OCI-M2 (cell line): ENCODE data around the gene CDSN.

Experiments
- DNase-seq: peaks from one replicate; lab custom pipeline; 2025; ENCODE audit not compliant: unreplicated experiment; lab: John Stamatoyannopoulos, UW

Gene CDSN

DNA sequence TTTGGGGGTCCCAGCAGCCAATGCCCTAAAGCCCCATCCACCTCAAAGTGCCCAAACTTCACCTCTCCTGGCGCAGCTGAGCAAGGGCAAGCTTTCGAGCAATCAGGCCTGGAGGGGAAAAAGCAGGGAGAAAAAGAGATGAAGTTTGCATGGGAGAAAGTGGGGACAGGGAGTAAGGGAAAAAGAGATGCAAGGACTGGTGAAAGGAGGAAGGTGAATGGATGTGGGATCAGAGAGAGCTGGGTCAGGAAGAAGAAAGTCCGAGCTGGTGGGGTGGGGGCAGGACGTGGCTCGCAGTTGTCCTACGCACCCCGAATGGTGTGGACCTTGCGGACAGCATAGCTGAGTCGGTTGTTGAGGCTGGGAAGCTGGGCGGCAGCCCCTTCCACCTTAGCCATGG is 25.1 kb upstream of the CDSN start:
- DNase-seq: no peak

DNA sequence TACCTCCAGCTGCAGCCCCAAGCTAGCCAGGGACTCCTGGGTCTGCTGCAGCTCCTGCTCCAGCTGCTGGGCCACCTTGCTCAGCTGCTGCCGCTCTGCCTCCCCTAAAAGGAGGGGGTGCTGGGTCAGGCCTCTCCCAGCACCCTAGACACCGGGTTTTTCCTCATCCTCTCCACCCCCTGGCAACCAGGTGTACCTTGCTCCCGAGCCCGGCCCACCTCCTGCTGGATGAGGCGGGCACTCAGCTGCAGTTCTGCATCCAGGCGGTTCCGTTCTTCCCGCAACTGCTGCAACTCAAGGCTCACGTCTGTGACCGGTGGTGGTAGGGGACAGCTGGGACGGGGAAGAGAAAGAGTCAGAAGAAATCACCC is 24.7 kb upstream of the CDSN start:
- no peak for DNase-seq

DNA sequence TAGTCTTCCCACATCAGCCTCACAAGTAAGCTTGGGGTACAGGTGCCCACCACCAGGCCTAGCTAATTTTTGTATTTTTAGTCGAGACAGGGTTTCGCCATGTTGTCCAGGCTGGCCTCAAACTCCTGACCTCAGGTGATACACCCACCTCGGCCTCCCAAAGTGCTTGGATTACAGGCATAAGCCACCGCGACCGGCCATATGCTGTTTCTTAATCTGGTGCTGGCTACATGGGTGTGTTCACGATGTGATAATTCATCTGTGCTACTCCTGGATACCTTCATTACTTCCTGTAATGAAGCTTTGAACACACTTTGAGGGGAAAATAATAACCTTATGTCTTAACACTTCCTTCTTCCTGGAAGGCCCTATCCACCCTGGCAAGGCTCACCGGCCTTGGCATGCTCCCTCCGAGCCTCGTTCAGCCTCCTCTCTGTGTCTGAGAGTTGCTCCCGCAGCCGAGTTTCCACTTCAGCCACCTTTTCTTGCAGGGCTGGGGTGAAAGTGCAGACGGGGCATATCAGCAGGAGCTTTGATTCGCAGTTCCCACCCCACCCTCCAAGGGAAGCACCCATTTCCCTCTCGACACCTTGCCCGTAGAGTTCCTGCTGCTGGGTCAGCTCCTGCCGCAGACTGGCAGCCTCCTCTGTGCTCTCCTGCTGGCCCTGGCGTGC is 24.2 kb upstream of the CDSN start:
- DNase-seq: no peak

DNA sequence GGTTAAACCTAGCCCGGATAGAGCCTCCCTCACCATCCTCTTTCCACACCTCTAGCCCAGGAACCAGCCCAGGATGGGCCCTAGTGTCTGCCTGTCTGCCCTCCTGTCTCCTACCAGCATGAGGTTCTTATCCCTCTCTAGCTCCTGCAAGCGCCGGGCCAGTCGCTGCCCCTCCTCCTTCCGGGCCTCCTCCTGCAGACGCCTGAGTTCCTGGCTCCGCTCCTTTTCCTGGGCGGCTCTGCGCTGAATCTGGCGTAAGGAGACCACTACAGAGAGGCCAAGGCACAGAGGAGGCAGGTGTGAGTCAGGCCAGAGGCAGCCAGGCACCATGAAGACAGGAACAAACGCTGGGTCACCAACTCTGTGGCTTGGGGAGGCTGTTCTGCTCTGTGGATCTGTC is 22.9 kb upstream of the CDSN start:
- DNase-seq: no peak

DNA sequence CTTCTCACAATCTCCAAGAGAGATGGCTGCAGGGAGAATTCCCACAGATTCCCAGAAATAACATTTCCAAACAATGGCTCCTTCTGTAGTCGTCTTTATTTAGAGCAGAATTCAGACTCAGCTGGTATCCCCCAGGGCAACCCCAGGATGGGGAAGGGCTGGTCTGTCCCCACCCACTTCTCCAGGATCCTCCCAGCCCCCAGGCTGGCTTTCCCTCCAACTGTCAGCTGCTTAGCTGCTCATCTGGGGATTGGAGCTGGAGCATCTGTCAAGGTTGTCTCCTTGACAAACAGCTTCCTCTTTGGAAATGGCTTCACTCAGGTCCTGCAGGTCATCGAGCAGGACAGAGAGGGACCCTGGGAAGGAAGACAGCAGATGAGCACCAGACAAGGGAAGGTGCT is 22.1 kb upstream of the CDSN start:
- DNase-seq: no peak

DNA sequence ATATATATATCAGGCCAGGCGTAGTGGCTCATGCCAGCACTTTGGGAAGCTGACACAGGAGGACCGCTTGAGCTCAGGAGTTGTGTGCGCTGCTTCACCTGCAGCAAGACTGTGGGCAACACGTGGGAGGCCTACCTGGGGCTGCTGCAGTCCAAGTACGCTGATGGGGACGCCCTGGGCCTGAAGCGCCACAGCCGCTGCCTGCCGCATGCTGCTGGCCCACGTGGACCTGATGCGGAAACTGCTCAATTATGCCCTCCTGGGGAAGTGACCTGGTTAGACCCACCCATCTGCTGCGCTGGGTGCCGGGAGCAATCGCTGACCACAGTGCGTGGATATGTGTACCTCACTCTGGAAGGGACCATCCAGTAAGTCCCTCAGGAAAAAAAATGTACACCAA is 20.4 kb upstream of the CDSN start:
- DNase-seq: no peak

DNA sequence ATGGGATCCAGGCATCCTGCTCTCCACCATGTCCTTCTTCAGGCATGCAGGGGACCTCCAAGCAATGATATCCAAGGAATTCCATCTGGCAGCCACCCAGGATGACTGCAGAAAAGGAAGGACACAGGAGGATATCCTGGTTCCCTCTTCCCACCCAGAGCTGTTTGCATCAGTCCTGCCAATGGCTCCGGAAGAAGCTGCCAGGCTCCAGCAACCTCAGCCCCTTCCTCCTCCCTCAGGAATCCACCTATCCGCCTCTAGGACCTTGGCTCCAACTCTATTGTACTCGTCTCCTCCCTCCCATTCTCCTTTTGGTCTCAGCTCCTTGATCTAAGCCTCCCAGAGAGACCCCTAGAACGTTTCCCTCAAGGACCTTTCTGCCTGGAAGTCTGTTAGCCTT is 19.4 kb upstream of the CDSN start:
- no peak for DNase-seq

DNA sequence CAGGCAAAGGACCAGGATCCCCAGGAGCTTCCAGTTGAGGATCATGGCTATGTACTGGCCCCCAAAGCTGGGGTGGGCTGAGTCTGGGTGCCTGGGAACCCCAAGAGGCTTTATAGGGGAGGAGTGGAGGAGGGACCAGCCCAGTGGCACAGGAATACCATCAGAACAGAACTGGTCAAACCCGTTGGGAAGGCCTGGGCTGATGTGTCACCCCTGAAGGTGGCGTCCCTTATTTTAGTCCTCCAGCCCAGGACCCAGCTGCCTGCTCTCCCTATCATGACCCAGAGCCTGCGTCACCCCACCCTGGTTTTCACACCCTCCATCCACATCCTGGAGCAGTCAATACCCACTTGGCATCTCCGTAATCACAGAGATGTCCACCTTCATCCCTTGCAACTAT is 18.7 kb upstream of the CDSN start, which contains the start of gene PSORS1C2:
Gene PSORS1C2, minus strand, starts transcription at position 85 of the 400 bp plus-strand sequence. Its CDS starts 40 bp downstream, at position 45.
- DNase-seq: no peak

DNA sequence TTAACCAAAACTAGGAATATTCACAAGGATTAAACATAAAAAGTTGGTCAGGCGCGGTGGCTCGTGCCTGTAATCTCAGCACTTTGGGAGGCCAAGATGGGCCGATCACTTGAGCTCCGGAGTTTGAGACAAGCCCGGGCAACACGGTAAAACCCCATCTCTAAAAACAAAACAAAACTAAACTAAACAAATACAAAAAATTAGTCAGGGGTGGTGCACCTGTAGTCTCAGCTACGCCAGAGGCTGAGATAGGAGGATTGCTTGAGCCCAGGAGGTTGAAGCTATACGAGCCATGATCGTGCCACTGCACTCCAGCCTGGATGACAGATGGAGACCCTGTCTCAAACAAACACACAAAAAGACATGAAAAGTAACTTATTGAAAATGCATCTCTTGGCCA is 15.5 kb upstream of the CDSN start:
- DNase-seq: no peak

DNA sequence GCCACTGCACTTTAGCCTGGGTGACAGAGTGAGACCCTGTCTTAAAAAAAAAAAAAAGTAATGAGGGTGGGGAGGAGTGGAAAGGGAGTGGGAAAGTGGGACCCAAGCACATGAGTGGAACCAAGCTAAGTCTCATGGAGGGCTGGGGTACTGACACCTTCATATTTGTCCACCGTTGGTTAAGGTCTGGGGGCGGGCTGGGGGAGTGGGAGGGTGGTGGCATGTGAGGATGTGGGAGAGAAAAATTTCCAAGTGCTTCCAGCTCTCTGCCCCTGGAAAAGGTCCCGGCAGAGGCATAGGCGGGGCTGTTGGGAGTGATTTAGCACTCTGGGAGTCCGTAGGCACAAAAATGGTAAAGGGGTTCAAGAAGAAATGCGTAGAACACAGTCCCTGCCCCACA is 12.6 kb upstream of the CDSN start:
- DNase-seq: no peak

DNA sequence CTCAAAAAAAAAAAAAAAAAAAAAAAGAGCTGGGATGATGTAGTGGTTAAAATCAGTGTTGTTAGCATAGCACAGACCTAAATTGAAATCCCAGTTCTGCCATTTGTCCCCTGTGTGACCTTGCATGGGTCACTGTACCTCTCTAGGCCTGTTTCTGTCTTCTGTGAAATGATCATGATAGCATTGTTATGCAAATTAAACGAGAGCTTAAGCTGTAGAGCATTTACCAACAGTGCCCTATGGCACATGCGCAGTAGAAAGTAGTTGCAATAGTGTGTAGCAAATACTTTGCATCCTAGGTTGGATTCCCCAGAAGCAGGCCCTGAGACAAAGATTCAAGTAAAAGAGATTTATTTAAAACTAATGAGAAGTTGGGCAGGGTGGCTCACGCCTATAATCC is 11.3 kb upstream of the CDSN start:
- no peak for DNase-seq

DNA sequence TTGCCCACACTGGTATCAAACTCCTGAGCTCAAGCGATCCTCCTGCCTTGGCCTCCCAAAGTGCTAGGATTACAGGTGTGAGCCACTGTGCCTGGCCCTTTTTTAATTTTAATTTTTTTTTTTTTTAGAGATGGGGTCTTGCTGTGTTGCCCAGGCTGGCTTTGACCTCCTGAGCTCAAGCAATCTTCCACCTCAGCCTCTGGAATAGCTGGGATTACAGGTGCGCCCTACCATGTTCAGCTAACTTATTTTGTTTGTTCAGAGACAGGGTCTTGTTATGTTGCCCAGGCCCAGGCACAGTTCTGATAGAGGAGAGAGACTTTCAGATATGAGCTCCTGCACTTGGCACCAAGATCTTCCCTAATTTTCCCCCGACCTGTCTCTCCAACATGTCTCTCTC is 10.5 kb upstream of the CDSN start:
- no peak for DNase-seq

DNA sequence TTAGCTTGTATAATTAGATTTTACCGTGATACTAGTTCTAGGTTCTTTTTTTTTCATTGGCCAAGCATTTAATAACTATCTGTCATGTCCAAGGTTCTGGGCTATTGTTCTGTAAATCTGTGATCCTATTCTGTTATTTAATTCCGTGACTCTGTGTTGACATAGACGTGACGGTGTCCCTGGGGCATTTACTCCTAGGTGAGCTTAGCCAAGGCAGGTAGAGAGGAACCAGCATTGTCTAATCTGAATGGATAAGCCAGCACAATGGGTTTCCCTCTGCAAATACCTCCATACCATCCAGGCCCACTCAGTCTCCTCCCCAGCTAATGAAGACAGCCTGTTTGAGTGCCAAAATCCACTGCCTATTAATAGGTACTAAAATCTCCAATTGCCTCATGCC is 8.9 kb upstream of the CDSN start:
- DNase-seq: no peak

DNA sequence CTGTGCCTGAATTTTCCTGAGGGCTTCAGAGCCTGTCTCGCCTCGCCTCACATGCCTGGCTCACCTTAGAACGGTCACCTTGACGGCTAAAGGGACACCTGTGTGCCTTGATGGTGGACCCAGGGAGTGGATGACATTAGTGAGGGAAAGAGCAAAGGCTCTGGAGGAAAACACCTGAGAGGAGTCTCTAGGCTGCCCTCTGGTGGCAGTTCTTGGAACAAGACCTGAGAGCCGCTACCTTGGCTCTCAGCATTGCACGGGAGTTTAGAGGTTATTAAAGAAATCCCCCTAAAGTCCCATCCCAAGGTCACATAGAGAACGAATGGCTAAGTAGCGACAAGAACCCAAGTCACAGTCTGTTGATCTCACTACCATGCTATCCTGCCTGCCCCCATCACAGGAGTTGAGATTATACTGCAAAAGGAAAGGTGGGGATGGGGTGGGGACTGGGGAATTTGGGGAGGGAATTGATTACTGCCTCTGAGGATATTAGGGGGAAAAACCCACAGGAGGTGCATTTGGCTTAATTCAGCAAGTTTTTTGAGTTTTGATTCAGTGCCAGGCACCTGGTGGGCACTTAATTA is 7.9 kb upstream of the CDSN start:
- DNase-seq: peak; percentile 21

DNA sequence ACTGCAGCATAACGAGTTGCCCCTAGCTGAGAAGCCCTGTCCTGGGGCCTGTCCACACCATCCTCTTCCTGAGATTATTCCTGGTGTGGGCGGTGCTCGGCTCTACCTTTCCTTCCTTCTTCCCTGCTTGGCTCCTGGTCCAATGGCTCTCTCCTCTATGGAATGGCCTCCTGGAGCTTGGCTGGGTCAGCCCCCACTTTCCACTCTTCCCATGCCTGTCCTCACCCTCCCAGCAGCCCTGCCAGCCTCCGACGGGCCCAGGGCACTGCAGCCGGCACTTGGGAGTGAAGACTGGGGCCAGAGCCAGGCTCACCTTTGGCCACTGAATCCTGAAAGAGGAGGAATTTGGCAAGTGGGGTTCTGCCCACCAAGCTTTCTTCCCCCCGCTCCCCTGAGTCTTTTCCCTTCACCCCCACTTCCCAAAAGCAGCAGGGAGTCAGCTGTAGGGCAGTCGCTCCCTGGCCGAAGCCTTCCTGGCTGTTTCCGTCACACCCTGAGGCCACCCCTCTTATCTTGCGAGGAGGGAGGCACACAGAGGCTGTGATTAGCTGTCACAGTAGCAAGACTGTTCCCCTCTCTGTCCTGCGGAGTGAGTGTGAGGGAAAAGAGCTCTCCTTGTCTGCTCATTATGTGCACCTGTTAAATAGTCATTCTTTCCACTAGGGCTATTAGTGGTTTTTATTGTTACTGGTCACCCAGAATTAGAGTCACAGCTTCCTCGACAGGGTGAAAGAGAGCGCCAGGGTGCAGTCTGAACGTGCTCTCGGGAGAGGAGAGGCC is 6.3 kb upstream of the CDSN start:
- no peak for DNase-seq

DNA sequence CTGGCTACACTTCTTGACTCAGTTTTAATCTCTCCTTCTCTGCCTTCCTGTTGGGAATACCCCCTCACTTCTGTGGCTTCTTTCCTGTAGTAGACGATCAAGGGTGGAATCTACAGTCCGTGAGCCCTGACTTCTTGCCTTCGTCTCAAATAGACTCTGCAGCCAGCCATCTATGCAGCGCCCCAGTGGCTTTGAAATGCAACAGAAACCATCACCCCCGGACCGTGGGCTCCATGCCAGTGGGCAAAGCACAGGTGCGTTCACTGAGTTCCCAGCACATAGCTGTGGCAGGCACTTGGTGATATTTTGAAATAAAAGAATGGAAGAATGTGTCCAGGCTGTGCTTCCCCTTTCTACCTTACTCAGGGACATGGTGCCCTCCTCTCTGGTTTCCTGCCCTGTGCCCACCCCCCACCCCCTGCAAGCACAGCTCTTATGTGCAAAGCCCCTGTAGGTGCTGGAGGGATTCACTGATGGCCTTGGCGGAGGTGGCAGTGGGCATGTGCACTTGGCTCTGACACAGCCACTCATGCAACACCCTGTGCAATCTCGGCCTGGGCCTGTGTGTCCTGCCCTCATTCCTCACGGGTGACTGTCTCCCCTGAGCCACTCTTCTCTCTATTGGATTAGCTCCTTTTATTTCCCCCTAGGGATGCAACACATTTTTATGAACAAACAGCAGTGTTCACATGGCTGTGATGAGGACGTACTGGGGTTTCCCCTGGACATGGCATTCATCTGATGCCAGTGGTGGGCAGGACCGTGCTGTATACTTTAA is 5.5 kb upstream of the CDSN start:
- DNase-seq: no peak

DNA sequence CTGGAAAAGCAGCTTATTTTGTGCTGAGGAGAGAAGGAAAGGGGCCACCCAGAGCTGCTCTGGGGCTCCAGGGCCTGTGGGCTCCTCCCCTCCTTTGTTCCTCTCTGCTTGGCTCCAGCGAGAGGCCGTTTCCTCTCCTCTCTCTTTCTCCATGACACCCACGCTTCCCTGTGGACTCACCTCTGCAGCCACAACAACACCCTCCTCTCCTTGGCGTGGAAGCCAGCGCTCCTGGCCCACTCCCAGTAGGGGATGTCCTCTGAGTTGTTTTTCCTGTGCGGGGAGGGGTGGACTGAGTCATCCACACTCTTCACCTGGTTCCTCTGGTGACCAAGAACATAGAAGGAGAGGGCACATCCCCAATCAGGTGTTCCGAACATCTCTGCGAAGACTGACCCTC is 4.9 kb upstream of the CDSN start:
- no peak for DNase-seq

DNA sequence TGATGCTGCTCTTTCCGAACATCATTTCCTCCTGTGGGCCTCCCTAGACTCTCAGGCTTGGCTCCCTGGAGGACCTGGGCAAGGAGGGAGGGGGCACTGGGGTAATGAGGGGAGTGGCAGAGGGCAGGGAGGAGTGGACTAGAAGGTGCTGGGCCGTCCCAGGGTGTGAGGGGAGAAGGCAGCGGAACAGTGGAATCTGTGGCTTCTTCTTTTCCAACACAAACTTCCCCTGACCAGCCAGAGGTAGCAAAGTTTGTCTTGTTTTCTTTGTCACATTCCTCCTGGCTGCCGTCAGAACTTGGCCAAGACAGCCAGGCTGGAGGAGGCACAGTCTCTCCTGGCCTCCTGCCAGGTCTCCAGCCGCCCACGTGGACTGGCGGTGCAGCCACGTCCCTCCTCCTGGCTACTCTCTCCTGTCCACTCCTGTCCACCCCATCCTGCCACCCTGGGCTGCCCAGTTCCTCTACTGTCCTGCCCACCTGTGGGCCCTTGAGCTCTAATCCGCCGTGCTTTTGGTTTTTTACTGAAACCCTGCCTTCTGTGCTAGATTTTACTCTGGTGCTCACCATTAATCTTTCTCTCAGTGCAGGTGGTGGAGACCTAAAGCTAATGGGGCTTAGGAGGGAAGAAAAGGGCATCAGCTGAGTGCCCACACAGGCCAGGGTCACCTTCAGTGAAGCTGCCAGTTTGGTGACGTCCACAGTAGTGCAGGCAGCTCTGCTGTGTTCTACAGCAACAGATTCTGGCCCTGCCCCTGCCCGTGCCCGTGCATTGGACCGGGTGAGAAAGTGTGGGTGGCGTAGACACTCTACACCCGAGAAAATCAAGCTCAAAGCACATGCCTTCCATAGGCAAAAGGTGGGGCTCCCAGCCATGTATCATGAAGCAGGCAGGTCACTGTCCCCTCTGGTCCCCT is 2.8 kb upstream of the CDSN start:
- DNase-seq: no peak

DNA sequence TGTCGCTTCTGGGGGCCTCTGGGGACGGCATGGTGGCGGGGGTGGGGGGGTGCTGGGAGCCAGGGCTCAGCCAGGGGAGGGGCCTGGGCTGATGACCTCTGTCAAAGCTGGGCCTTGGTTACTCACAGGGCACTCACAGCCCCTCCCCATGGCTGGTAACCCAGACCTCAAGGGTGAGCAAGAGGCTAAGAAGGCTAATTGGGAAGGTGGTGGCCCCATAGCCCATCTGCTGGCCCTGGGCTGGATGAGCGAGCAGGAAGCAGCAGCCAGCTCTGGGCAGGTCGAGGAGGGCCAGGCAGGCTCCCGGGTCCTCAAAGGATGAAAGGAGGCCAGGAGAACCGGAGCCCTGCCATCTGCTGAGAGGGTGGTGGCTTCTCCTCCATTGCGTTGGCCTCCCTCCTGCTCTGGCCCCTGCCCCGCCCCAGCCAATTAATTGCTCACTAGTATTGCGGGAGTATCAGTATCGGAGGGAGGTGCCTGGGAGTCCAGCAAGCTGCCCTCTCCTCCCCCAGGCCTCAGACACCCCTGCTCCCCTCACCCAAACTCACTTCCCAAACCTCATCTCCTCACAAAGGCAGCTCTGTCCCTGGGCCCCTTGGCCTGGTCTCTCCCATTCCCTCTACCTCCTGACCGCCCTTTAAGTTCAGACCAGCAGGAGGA is 1.0 kb upstream of the CDSN start:
- no peak for DNase-seq

DNA sequence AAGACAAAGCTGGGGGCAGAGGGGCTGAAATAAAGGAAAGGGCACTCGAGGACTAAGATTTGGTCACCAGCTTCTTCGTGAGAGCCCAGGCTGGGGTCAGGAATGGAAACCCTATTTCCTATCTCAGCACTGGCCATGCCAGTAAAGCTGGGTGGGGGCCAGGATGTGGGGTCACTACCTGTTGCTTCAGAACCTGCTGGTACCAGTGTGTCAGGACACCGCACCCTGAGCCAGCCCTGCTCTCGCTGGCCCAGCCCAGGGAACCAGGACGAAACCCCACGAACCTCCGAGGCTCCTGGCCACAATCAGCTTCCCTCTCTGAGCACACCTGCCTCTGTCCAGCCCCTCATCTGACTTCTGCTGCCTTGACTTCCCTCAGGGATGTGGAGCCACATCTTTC is 2.1 kb downstream of the CDSN start:
- DNase-seq: no peak
